Vagina (tissue), 2 donors: Measurements from ENCODE around the gene CENPX.

Experiments used
- CTCF ChIP-seq, 3 experiments: fragments of 450-650 bp in 2 of 3; fragments of 200-600 bp in 1 of 3; sonication (generic) in 1 of 3; IDR thresholded peaks; one replicate each; pipeline ENCODE4 v1.5.1; 2017 to 2019; ENCODE audit warnings: antibody characterized with exemption in 3 of 3, mild to moderate bottlenecking in 2 of 3, moderate library complexity in 2 of 3
- POLR2A ChIP-seq, 2 donors: fragments of 450-650 bp; IDR thresholded peaks; one replicate each; pipeline ENCODE4 v1.6.1; 2017; ENCODE audit warnings: antibody characterized with exemption in 2 of 2, mild to moderate bottlenecking in 2 of 2, moderate library complexity in 2 of 2
- POLR2AphosphoS5 ChIP-seq, 2 donors: sonication (generic); formaldehyde crosslinking; IDR thresholded peaks; one replicate each; pipeline ENCODE4 v1.9.0; 2017; ENCODE audit warnings: antibody characterized with exemption in 2 of 2, mild to moderate bottlenecking in 2 of 2, low read depth in 1 of 2; ENCODE audit not compliant: insufficient read depth in 1 of 2

DNA sequence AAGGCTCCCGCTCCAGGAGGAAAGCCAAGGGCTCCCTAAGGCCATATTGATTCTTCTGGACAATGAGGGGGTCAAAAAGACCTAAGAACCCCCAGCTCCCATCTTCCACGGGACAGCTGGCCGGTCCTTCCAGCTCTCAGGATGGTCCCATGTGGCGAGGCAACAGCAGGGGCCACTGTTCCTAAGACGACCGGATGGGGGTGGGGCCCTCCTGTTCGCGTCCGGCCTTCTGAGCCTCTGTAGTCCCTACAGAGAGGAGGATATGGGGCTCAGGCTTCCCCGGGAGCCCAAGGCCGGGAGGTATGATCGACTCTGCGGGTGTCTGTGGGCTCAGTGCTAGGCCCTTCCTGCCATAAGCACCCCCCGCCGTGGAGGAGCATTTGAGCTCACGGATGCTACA is 20.8 kb upstream of the CENPX start:
- no peak for TF ChIP-seq POLR2A (IDR thresholded peaks at IDR 0.05)
- no peak for TF ChIP-seq POLR2AphosphoS5 (IDR thresholded peaks at IDR 0.05; ENCODE audit: insufficient read depth in 1 of 2, low read depth in 1 of 2)
- no peak for TF ChIP-seq CTCF (IDR thresholded peaks at IDR 0.05)
